ENCODE measurements around the gene TAF1A. TPM values are rescaled to one million over a fixed set of nuclear protein-coding genes. Genes with fewer than 3 reads are reported as not detected.

The TAF1A gene
- total RNA-seq, 1 donor from 2014 or later = 6.5 TPM

DNA sequence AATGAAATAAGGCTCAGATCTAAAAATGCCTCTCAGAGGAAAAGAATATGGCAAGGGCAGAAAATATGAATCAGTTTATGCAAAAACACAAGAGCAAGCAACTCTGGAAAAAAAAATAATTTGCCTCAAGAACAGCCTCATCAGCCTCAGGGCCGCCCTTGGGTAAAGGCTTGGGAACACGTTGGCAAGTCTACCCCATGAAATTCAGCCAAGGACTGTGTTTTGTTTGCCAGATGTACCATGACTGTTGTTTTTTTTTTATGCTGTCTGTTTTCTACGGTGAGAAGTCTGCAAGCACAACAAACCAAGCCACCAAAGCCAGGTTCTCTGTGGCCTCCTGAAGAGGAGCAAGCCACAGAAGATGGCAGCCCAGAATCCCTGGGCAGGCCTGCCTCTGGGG lies 59.8 kb downstream of the TAF1A start:
- DNase-seq = no peak

DNA sequence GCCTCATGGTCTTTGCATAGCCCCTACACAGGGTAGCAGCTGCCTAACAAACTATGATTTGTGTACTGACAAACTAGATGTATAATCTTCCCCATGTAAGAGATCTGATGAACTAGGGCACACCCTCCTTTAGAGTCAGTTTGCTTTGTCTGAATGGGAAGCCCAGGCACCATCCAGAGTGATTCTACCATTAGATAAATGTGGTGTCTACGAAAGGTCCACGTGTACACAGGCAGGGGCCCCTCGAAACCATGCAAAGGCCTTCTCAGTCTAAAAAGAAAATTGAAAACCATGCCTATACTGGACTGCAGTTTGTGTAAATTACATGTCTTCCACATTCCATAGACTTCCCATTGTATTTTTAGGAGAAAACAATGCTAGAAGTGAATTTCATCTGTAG lies 60.6 kb downstream of the TAF1A start:
- DNase-seq = no peak

DNA sequence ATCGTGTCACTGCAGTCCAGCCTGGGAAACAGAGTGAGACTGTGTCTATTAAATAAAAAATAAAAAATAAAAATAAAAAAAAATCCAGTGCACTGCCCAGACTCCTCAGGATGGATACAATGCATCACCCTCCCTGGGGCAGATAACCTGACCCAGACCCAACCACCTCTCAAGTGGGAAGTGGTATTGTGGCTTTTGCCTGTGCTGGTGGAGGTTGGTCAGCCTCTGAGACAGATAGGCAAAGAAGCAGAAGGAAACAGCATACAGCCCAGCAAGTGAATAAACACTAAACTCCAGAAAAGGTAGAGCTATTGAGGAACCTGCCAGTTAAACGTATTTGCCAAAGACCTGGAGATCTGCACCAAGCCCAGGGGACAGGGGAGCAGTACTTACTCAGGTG lies 63.8 kb downstream of the TAF1A start:
- no peak for DNase-seq

DNA sequence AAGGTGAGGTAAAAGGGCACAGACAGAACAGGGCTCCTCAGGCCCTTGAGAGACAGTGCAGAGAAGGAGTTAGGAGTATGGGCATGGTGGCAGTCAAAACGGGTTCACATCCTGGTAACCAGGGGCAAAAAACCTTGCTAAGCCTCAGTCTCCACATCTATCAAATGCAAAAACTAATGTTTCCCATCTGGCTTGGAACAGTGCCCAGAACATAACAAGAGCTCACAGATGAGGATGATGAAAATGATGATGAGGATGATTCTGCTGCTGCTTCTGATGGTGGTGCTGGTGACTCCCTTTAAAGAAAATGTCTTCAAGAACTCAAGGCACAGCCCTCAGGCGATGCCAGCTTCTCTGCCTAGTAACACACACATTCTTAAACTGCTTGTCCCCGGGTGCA lies 65.9 kb downstream of the TAF1A start:
- no peak for DNase-seq

DNA sequence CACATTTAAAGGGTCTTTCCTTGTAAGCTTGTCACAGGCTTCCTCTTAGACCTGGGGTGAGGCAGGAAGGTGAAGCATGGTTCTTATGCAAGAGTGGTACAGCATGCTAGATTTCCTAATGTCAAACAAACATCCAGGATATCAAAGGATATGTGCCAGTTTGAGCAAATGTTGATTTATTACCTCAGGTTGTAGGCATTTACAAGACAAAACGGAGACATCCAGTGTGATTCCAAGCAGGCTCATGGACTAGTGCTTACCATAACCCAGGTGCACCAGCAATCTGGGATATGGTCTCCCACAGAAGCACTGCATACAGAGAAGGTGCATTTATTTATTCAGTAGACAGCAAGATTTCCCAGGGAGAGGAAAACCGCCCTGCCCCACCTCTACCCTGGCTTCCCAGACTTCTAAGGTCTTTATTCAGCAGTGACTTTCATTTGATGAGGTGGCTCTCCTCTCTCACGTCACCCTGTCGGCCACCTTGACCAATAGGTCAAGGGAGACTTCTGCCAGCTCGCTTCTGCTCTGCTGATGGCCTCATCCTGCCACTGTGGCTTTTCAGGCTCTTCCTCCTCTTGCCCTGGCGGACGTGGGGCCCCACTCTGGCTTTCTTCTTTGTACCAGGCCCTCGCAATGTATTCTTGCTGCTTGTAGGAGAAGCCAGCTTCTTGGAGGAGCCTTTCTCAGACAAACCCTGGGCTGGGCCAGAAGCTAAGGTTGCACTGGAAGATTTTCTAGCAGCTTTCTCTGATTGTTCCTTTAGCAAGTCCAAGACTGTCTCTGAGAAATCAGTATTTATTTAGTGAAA lies 67.4 kb downstream of the TAF1A start:
- no peak for DNase-seq

DNA sequence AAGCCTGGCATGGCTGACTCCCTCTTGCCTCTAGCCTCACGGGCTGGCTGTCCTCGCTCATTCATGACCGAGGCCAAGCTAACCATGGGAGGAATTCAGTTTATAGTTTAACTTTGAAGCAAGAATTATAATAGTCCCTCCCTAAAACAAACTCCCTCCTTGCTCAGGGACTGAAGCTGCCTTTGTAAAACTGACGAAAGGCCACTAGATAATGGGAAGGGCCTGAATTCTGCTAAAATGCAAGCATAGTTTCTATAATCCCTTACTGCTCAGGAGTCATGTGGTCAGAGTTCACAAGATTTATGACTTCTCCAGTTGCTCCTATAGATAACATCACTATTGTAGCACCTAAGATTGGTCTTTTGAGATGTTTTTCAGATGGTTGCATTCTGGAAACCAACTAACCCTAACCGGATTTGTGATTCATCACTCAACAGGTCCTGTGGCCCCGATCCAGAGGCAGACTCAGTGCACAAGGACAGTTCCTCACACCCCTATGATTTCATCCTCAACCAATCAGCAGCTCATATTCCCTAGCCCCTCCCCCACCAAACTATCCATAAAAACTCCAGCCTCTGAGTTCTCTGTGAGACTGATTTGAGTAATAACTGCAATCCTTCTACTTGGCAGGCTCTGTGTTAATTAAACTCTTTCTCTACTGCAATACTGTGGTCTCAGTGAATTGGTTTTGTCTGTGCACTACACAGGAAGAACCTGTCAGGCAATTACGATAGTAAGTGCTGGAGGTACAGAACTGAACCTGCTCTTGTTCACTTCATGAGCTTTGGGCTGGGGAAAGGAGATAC lies 68.2 kb downstream of the TAF1A start:
- peak; percentile 28 for DNase-seq

Other genes starting within 250 kb of the TAF1A start
- gene HHIPL2, start 41.8 kb downstream of the TAF1A start, total RNA-seq = not detected in 2 replicates
- gene MIA3, start 28.2 kb upstream of the TAF1A start, total RNA-seq = 44.4 and 45.4 TPM in 2 replicates
- gene AIDA, start 122.6 kb upstream of the TAF1A start, total RNA-seq = 51.4 and 102 TPM in 2 replicates
- 46.6 and 63.0 TPM in 2 replicates for gene BROX, start 122.6 kb upstream of the TAF1A start, total RNA-seq
- not detected in 2 replicates for gene FAM177B, start 147.3 kb upstream of the TAF1A start, total RNA-seq
- 1.0 and 1.7 TPM in 2 replicates for gene DISP1, start 225.1 kb upstream of the TAF1A start, total RNA-seq

Measured in dermis blood vessel endothelial cell (primary cell).